WI38 (cell line): ENCODE measurements around the gene CDKAL1.

Experiments
- H3K4me3 ChIP-seq: 2 replicates; pipeline ENCODE4 v1.5.1; 2011; ENCODE audit warnings: low read depth, mild to moderate bottlenecking, control low read depth, low read length
- CTCF ChIP-seq: IDR thresholded peaks from 2 replicates; pipeline ENCODE4 v1.5.1; 2012; ENCODE audit warnings: low read depth, mild to moderate bottlenecking, control low read depth, low read length

CDKAL1 gene

GRCh38 chr6:20657274-20657800 lies 123.1 kb downstream of the CDKAL1 start:
- no peak overlapping the region for H3K4me3 ChIP-seq
- no peak for TF ChIP-seq CTCF

- no peak for TF ChIP-seq CTCF
These were observed 123.8 kb downstream of the CDKAL1 start for GRCh38 chr6:20658053-20658452.

GRCh38 chr6:20658516-20658915 lies 124.3 kb downstream of the CDKAL1 start:
- no peak overlapping the region for H3K4me3 ChIP-seq
- no peak for TF ChIP-seq CTCF

More at GRCh38 chr6:20658053-20658452, 123.8 kb downstream of the CDKAL1 start:
- H3K4me3 ChIP-seq = no peak overlapping the region

- TF ChIP-seq CTCF = no peak
- no peak overlapping the region for H3K4me3 ChIP-seq
These were observed 126.3 kb downstream of the CDKAL1 start for GRCh38 chr6:20660534-20660933.

GRCh38 chr6:20661721-20662120 lies 127.5 kb downstream of the CDKAL1 start:
- TF ChIP-seq CTCF = no peak
- H3K4me3 ChIP-seq = no peak overlapping the region

- no peak overlapping the region for H3K4me3 ChIP-seq
- TF ChIP-seq CTCF = no peak
These were observed 130.0 kb downstream of the CDKAL1 start for GRCh38 chr6:20664250-20664649.

GRCh38 chr6:20665290-20665689 lies 131.0 kb downstream of the CDKAL1 start:
- TF ChIP-seq CTCF = no peak
- no peak overlapping the region for H3K4me3 ChIP-seq
